HepG2 (cell line): ENCODE data around the gene LASP1. TPM values are rescaled to one million over a fixed set of nuclear protein-coding genes. Genes with fewer than 3 reads are reported as not detected.

Experiments used
- ATAC-seq: fragments of 200-7000 bp; cut with Tn5 transposase; 3 replicates; pipeline ENCODE4 v1.9.1; 2020; ENCODE audit warnings: mild to moderate bottlenecking, moderate library complexity
- BruUV-seq: library from RNA; stranded (reverse); fragments of 400-500 nt; replicated peaks from 2 replicates; lab custom pipeline; 2021; lab: Mats Ljungman, UMichigan
- CTCF ChIA-PET: fragments of 300-600 bp; formaldehyde crosslinking; extraction: SDS; loops from one replicate; lab custom pipeline; 2021; ENCODE audit warnings: low total read pairs, inconsistent platforms, low intra/inter-chr PET ratio; lab: Yijun Ruan, JAX
- POLR2A ChIA-PET: fragments of 350-600 bp; sonication (Branson Sonifier 250); formaldehyde crosslinking; loops from one replicate; lab custom pipeline; 2020; ENCODE audit warnings: antibody characterized with exemption, inconsistent platforms; lab: Yijun Ruan, JAX
- DNase-seq: peaks from one replicate; pipeline ENCODE4 v3.0.0-alpha.2; 2015; ENCODE audit warnings: low spot score
- FAIRE-seq: peaks from 3 replicates; lab custom pipeline; 2011; peaks lifted over from hg19 to GRCh38; lab: Jason Lieb, UNC
- H2AFZ ChIP-seq: one replicate; pipeline ENCODE4 v1.6.1; 2011; ENCODE audit warnings: low read length, inconsistent platforms
- H3K27ac ChIP-seq: fragments of 300-600 bp; 3 replicates; pipeline ENCODE4 v1.8.0; 2011; ENCODE audit warnings: mixed run types, mild to moderate bottlenecking, mixed read lengths, low read length, inconsistent platforms; ENCODE audit not compliant: insufficient read depth; ENCODE audit errors: extremely low read length
- H3K27me3 ChIP-seq, 2 experiments: fragments of 200-600 bp in 1 of 2; 2 replicates in 1 of 2; 3 replicates in 1 of 2; pipeline versions ENCODE4 v1.6.0 to v1.8.0; 2011; ENCODE audit warnings: low read length in 2 of 2, mild to moderate bottlenecking in 2 of 2, moderate library complexity in 2 of 2, inconsistent platforms in 1 of 2; ENCODE audit not compliant: insufficient read depth in 2 of 2, control insufficient read depth in 1 of 2
- H3K36me3 ChIP-seq, 2 experiments: fragments of 200-600 bp in 1 of 2; replicated peaks in 1 of 2; 2 replicates in 1 of 2; 3 replicates in 1 of 2; pipeline versions ENCODE4 v1.5.1 to v1.8.0; 2011; ENCODE audit warnings: low read length in 2 of 2, inconsistent platforms in 1 of 2; ENCODE audit not compliant: insufficient read depth in 2 of 2, control insufficient read depth in 1 of 2
- H3K4me1 ChIP-seq: 2 replicates; pipeline ENCODE4 v1.5.1; 2012; ENCODE audit warnings: low read length, inconsistent platforms; ENCODE audit not compliant: insufficient read depth
- H3K4me2 ChIP-seq: 2 replicates; pipeline ENCODE4 v1.6.0; 2011; ENCODE audit warnings: low read depth, low read length, inconsistent platforms
- H3K4me3 ChIP-seq, 3 experiments: fragments of 200-600 bp in 1 of 3; sonication (generic), shearing (Covaris generic) in 1 of 3; replicated peaks in 1 of 3; 2 replicates each; pipeline ENCODE4 v1.5.1; 2011 to 2016; ENCODE audit warnings: low read length in 3 of 3, inconsistent platforms in 2 of 3, low read depth in 2 of 3, mild to moderate bottlenecking in 2 of 3, control low read depth in 1 of 3, mixed read lengths in 1 of 3; ENCODE audit not compliant: insufficient read depth in 1 of 3
- H3K79me2 ChIP-seq: one replicate; pipeline ENCODE4 v1.6.1; 2011; ENCODE audit warnings: low read length, inconsistent platforms; ENCODE audit not compliant: insufficient read depth
- H3K9ac ChIP-seq: 2 replicates; pipeline ENCODE4 v1.6.0; 2011; ENCODE audit warnings: mild to moderate bottlenecking, low read depth, low read length, inconsistent platforms; ENCODE audit not compliant: insufficient read depth
- H3K9me3 ChIP-seq: 2 replicates; pipeline ENCODE4 v1.5.1; 2012; ENCODE audit warnings: mild to moderate bottlenecking, low read length
- H4K20me1 ChIP-seq: 2 replicates; pipeline ENCODE4 v1.6.0; 2011; ENCODE audit warnings: inconsistent platforms, mild to moderate bottlenecking, low read length, moderate library complexity; ENCODE audit not compliant: insufficient read depth
- FOXA3 ChIP-seq: IDR thresholded peaks from 2 replicates; pipeline ENCODE4 v1.6.1; 2016; ENCODE audit warnings: missing genetic modification reagents, missing compliant biosample characterization
- KDM2A ChIP-seq: sonication (generic); formaldehyde crosslinking; IDR thresholded peaks from 2 replicates; pipeline ENCODE4 v1.4.0; 2020; ENCODE audit warnings: low read depth, missing genetic modification reagents, borderline replicate concordance
- PAXIP1 ChIP-seq: sonication (generic); formaldehyde crosslinking; conservative IDR thresholded peaks from 2 replicates; pipeline ENCODE4 v1.4.0; 2020; ENCODE audit warnings: mild to moderate bottlenecking, missing genetic modification reagents, moderate library complexity
- RNF219 ChIP-seq: sonication (generic); formaldehyde crosslinking; IDR thresholded peaks from 2 replicates; pipeline ENCODE4 v1.5.0; 2020; ENCODE audit warnings: mild to moderate bottlenecking, missing genetic modification reagents
- SAP130 ChIP-seq: IDR thresholded peaks from 2 replicates; pipeline ENCODE4 v1.6.1; 2016; ENCODE audit warnings: low read depth
- TCF7L2 ChIP-seq: IDR thresholded peaks from 2 replicates; pipeline ENCODE4 v1.6.1; 2011; ENCODE audit warnings: mild to moderate bottlenecking, low read depth, low read length, moderate library complexity
- ZNF232 ChIP-seq: sonication (generic); formaldehyde crosslinking; IDR thresholded peaks from 2 replicates; pipeline ENCODE4 v1.4.0; 2020; ENCODE audit warnings: missing genetic modification reagents, borderline replicate concordance
- ZNF572 ChIP-seq: sonication (generic); formaldehyde crosslinking; IDR thresholded peaks from 2 replicates; pipeline ENCODE4 v1.5.1; 2020; ENCODE audit warnings: mild to moderate bottlenecking, missing genetic modification reagents
- ZNF615 ChIP-seq: sonication (generic); formaldehyde crosslinking; IDR thresholded peaks from 2 replicates; pipeline ENCODE4 v1.5.0; 2020; ENCODE audit warnings: mild to moderate bottlenecking, missing genetic modification reagents, borderline replicate concordance
- WGBS: methylation state at CpG from one replicate; pipeline ENCODE4 v1.1.6; 2017; ENCODE audit warnings: low lambda C conversion rate; 5-methylcytosine and 5-hydroxymethylcytosine counted together
- in situ Hi-C: cut with HindIII; loops from 2 replicates; pipeline ENCODE4 v1.10.0; 2017; ENCODE audit warnings: low pct_unique_long_range_greater_than_20kb; ENCODE audit not compliant: extremely low pct_ligation_motif_present
- intact Hi-C: fragments of 100-400 bp; cut with micrococcal nuclease; formaldehyde crosslinking; loops from one replicate; pipeline ENCODE4 v1.10.0; 2022; ENCODE audit not compliant: unreplicated experiment
- polyA plus RNA-seq, 8 experiments: library from polyadenylated mRNA; depleted of rRNA in 3 of 8; stranded (reverse) in 7 of 8; unstranded in 1 of 8; fragments of >200 nt; fragmentation: Illumina TruSeq in 4 of 8; extraction: Trizol in 4 of 8; gene quantifications; 2 replicates each; pipeline versions ENCODE4 v1.2.1 to v1.2.3, GENCODE V29; 2011 to 2016; ENCODE audit warnings: low read depth in 4 of 8, missing spikeins in 1 of 8, mixed read lengths in 1 of 8; ENCODE audit not compliant: insufficient read depth in 1 of 8
- total RNA-seq, 5 experiments: library from RNA; depleted of rRNA; stranded (reverse); fragments of >200 nt; fragmentation: Illumina TruSeq; extraction: Trizol; gene quantifications; 2 replicates each; pipeline ENCODE4 v1.2.3, GENCODE V29; 2016; ENCODE audit warnings: low read depth in 1 of 5
- TF ChIP-seq, protein P1 (sequence below): sonication (generic); formaldehyde crosslinking; IDR thresholded peaks from 2 replicates; pipeline ENCODE4 v1.4.0; 2020; ENCODE audit warnings: mild to moderate bottlenecking, low read depth, missing genetic modification reagents
- TF ChIP-seq, protein P2 (sequence below): IDR thresholded peaks from 2 replicates; pipeline ENCODE4 v1.6.1; 2016

Gene LASP1
- total and polyA plus RNA-seq, 2 of the 13 experiments (the other 11 are each of a cell fraction or from before 2014, with no cell fraction given), result 70.1 to 97.0 TPM

DNA sequence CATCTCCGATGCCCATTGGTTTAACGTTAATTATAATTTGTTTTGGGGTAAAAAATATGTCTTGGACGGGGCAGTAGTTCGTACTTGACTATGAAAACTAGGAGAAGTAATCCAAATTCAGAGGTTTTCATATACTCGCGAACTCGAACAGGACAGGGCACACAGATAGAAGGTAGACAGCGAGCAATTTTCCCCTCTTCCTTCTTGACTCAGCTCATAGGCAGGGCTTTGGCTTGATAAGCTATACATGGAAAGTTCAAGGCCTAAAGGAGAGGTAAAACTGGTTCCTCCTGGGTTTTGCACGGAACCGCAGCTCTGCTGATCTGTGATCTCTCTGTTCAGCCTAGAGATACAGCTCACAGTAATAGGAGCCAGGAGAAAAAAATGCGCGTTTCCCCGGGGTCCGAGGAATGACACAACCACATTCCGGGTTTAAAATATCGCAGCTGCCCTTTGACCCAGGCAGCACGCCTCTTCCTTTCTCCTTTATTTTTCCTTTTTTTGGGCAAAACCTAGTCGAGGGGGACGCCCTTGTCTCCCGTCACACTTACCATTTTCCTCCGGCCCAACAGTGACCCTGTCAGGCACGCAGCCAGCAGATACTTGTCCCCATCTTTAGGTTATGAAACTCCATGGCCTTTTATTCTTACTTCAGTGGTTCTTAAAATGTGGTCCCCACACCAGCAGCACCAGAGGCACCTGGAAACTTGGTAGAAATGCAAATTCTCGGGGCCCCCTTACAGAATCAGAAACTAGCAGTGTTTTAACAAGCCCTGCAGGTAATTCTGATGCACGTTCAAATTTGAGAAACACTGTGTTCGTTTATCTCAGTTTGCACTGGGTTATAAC is 1.7 kb upstream of the LASP1 start (continued):
- 0 out of 2 replicates have a peak, but pooled peaks have one; percentile 37 for TF ChIP-seq RNF219
- no peak for TF ChIP-seq KDM2A (CRISPR knock-in tag)
- TF ChIP-seq TCF7L2, result no peak
- TF ChIP-seq, protein P1, sequence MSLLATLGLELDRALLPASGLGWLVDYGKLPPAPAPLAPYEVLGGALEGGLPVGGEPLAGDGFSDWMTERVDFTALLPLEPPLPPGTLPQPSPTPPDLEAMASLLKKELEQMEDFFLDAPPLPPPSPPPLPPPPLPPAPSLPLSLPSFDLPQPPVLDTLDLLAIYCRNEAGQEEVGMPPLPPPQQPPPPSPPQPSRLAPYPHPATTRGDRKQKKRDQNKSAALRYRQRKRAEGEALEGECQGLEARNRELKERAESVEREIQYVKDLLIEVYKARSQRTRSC (CRISPR knock-in tag), result no peak
- peak; percentile 56; the same call in 1 of the 2 replicates for TF ChIP-seq SAP130 (CRISPR knock-in tag)

DNA sequence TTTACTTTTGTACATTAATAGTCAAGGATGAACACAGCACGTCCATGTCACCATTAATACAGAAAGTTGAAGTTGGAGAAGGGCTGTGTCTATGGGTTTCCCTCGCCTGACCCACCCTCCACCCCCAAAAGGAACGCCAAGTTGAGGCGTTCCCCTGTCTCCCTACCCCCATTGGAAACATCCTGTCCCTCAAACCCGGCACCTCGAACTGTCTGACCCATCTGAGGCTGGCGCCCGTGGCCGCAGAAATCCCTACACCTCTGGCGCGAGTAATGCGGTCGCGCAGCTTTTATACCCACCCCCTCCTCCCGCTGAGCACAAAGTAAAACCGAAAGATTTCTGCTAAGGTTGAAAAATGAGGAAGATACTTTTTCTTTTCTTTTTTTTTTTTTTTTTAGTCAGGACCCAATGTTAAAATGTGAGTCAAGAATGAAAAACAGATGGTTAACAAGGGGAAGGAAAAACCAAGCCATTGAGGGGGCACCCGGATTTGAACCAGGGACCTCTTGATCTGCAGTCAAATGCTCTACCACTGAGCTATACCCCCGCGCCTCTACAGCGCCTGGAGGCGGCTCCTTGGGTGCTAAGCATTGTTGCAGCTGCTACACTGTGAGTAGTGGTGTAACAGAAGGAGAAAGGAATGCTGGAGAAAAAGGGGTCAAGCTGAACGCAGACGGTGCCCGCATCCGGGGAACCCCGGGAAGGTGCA is 887 bp upstream of the LASP1 start:
- no peaks in the 10 kb centered on the region for H3K9me3 ChIP-seq
- 1% methylated on average over 26 of the region's 26 CpGs for WGBS
- peak overlapping the region; percentile 73 for H2AFZ ChIP-seq
- in situ Hi-C loops, result loop anchor here (5.0 kb wide), 1 partner anchor 283 kb away; the partner anchor contains the start of gene PLXDC1
- H4K20me1 ChIP-seq, result peaks cover 25% of the 10 kb centered on the region
- peaks cover 39% of the 10 kb centered on the region for H3K79me2 ChIP-seq
- intact Hi-C loops, result loop anchor here (1.0 to 5.0 kb wide), 2 partner anchors 69 to 117 kb away; partner anchors contain the start of gene PSMB3
- peaks cover 0 to 2% of the 10 kb centered on the region in 2 experiments; a peak in 2 of 5 replicates for H3K27me3 ChIP-seq
- POLR2A ChIA-PET, result interaction anchor here (0.7 to 7.3 kb wide), 22 partner anchors 7 to 331 kb away, joined by 3 to 175 read pairs (median 8); partner anchors contain the start of genes CWC25, LASP1NB, PSMB3 and RPL19
- H3K9ac ChIP-seq, result peak overlapping the region; percentile 87
- H3K4me3 ChIP-seq, result peak overlapping the region; percentile 98 to 99 (median 99)
- CTCF ChIA-PET, result no interaction called here
- H3K36me3 ChIP-seq, result peaks cover 5 to 7% of the 10 kb centered on the region in 2 experiments; a peak in 3 of 5 replicates
- peaks cover 41% of the 10 kb centered on the region for H3K4me1 ChIP-seq
- peak; percentile 90 for DNase-seq
- FAIRE-seq, result peak; percentile 55
- peak overlapping the region; percentile 88 for H3K27ac ChIP-seq
- peak overlapping the region; percentile 83 for H3K4me2 ChIP-seq
- peak; percentile 52 for ATAC-seq
- no TSS peak for BruUV-seq
- TF ChIP-seq PAXIP1 (CRISPR knock-in tag), result peak; percentile 48
- peak; percentile 61; the same call in 1 of the 2 replicates for TF ChIP-seq ZNF615 (CRISPR knock-in tag)
- TF ChIP-seq, protein P2, sequence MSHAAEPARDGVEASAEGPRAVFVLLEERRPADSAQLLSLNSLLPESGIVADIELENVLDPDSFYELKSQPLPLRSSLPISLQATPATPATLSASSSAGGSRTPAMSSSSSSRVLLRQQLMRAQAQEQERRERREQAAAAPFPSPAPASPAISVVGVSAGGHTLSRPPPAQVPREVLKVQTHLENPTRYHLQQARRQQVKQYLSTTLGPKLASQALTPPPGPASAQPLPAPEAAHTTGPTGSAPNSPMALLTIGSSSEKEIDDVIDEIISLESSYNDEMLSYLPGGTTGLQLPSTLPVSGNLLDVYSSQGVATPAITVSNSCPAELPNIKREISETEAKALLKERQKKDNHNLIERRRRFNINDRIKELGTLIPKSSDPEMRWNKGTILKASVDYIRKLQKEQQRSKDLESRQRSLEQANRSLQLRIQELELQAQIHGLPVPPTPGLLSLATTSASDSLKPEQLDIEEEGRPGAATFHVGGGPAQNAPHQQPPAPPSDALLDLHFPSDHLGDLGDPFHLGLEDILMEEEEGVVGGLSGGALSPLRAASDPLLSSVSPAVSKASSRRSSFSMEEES (CRISPR knock-in tag), result peak; percentile 53; the same call in 1 of the 2 replicates
- TF ChIP-seq FOXA3 (CRISPR knock-in tag), result peak; percentile 56
- peak; percentile 61; the same call in 1 of the 2 replicates for TF ChIP-seq ZNF232 (CRISPR knock-in tag)
- TF ChIP-seq ZNF572 (CRISPR knock-in tag), result peak; percentile 81; the same call in 1 of the 2 replicates
